Measurements from ENCODE around the gene RGS11.

The RGS11 gene

DNA sequence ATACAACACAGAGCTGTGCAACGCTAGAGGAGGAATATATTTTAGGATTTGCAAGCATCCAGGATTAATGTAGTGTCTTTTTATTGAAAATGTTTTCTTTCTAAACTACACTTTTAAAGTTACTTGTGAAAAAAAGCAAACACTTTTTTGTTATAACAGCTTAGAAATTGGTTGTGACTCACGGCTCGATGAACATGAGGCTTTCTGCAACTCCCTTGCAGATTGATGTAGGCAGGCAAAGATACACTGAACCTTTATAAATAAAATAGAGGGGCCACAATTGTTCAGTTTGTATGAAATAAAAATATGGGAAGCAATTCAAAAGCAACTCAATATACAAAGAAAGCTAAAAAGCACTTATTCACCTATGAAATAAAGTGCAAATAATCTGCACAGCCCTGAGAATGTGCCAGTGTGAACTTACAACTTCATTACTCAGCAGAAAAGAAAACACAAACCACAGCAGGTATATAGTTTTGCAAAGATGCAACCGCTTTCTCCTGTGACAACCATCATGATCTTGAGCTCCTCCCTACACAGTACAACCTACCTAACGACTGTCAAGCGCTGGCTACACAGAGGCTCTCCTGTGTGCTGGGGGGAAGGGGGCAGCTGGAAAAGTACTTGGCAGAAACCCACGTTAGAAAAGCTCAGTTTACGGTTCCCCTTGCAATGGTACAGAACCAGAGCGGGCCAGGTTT, 47.4 kb downstream of the RGS11 start:
- no peak for DNase-seq

DNA sequence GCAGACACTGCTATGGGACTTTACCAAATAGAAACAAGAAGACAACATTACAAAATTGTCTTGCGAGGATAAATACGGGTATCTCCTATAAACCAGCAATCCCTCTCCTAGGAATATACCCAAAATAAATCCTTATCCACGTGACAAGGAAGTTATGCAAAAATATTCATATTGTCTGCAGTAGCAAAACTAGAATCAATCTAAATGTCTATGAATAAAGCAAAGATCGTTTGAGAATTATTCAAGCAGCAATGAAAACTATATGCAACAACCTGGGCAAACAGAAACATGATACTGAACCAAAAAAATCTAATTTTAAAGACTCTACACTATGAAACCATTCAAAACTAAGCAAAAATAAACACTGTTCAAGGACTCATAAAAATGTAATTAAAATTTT, 55.7 kb downstream of the RGS11 start:
- DNase-seq, result no peak
